Vagina (tissue), 2 donors: Measurements from ENCODE around the gene CCDC8.

ENCODE experiments used
- CTCF ChIP-seq, 3 experiments: fragments of 450-650 bp in 2 of 3; fragments of 200-600 bp in 1 of 3; sonication (generic) in 1 of 3; IDR thresholded peaks; one replicate each; pipeline ENCODE4 v1.5.1; 2017 to 2019; ENCODE audit warnings: antibody characterized with exemption in 3 of 3, mild to moderate bottlenecking in 2 of 3, moderate library complexity in 2 of 3
- POLR2A ChIP-seq, 2 donors: fragments of 450-650 bp; IDR thresholded peaks; one replicate each; pipeline ENCODE4 v1.6.1; 2017; ENCODE audit warnings: antibody characterized with exemption in 2 of 2, mild to moderate bottlenecking in 2 of 2, moderate library complexity in 2 of 2

DNA sequence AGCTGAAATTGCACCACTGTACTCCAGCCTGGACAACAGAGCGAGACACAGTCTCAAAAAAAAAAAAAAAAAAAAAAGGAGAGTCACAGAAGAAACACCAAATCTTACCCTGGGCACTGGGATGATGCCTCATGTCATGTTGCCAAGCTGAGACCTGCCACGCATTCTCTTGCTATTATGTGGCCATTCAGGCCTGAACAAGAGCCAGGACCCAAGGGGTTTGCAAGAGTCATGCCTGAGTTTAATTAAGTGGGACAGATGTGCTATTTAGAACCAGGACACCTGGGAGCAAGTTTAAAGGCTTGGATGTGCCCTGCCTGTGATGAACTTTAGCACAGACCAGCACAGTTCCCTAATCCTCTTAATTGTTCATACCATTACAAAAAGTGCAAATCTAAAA is 48.2 kb upstream of the CCDC8 start:
- TF ChIP-seq POLR2A (IDR thresholded peaks at IDR 0.05) (no peak), CTCF (IDR thresholded peaks at IDR 0.05) (no peak)
